Ovary (tissue), 9 donors: Measurements from ENCODE around the gene SLCO6A1. TPM values are rescaled to one million over a fixed set of nuclear protein-coding genes. Genes with fewer than 3 reads are reported as not detected.
"Not testable (repeated sequence)": the region's sequence is repeated elsewhere in the genome, so short reads cannot be mapped to it uniquely, and the experiment has no call there.

ENCODE experiments used
- DNase-seq, 5 donors: peaks; one replicate each; pipeline ENCODE4 v3.0.0-alpha.2; 2019 to 2020
- H3K27ac ChIP-seq, 2 donors: fragments of 200-600 bp; one replicate each; pipeline versions ENCODE4 v1.5.1 to v1.8.0; 2019 to 2022
- H3K27me3 ChIP-seq: fragments of 200-600 bp; one replicate; pipeline ENCODE4 v1.8.0; 2022
- H3K36me3 ChIP-seq: fragments of 200-600 bp; sonication (generic); one replicate; pipeline ENCODE4 v1.5.1; 2019
- H3K4me1 ChIP-seq: one replicate; pipeline ENCODE4 v1.8.1; 2013; ENCODE audit warnings: mild to moderate bottlenecking, moderate library complexity; ENCODE audit not compliant: insufficient read depth
- H3K4me3 ChIP-seq: fragments of 200-600 bp; sonication (generic); one replicate; pipeline ENCODE4 v1.5.1; 2017
- H3K9me3 ChIP-seq, 2 donors: fragments of 200-600 bp in 1 of 2; sonication (generic) in 1 of 2; one replicate each; pipeline versions ENCODE4 v1.5.1 to v1.8.1; 2013 to 2019; ENCODE audit warnings: mild to moderate bottlenecking in 1 of 2, moderate library complexity in 1 of 2
- EP300 ChIP-seq: sonication (generic); formaldehyde crosslinking; IDR thresholded peaks from one replicate; pipeline ENCODE4 v1.6.1; 2017; ENCODE audit warnings: antibody characterized with exemption
- POLR2A ChIP-seq: fragments of 450-650 bp; IDR thresholded peaks from one replicate; pipeline ENCODE4 v1.6.1; 2017; ENCODE audit warnings: antibody characterized with exemption, mild to moderate bottlenecking, moderate library complexity
- WGBS, 3 donors: extraction: QIAGEN DNeasy Blood & Tissue Kit in 1 of 3; methylation state at CpG; one replicate each; pipeline versions ENCODE4 v1.1.5 to v1.1.7; 2013 to 2017; 5-methylcytosine and 5-hydroxymethylcytosine counted together
- intact Hi-C, 4 donors: fragments of 100-400 bp; cut with DNase I; formaldehyde crosslinking; loops; one replicate each; pipeline versions ENCODE4 v1.11.0 to v1.15.1; 2022 to 2023
- polyA plus RNA-seq, 2 donors: library from polyadenylated mRNA; stranded (reverse); fragments of 200-250 nt in 1 of 2; fragments of 350-450 nt in 1 of 2; fragmentation: Illumina TruSeq in 1 of 2; extraction: RNeasy Lipid Tissue Mini Kit (QIAGEN cat#74804) in 1 of 2; gene quantifications; one replicate each; pipeline ENCODE4 v1.2.3, GENCODE V29; 2013 to 2014
- total RNA-seq, 7 donors: library from RNA; depleted of rRNA in 2 of 7; stranded (reverse); fragments of >200 nt in 2 of 7; fragmentation: NEBNext Ultra II Directional in 3 of 7; extraction: Animal tissue kit (Norgen Biotek cat#: 25700) in 3 of 7; gene quantifications; one replicate each; pipeline versions ENCODE4 v1.1.0 to v1.2.4, GENCODE V29; 2016 to 2023
- TF ChIP-seq, protein P1 (sequence below), 3 donors: fragments of 450-650 bp in 2 of 3; fragments of 200-600 bp in 1 of 3; IDR thresholded peaks; one replicate each; pipeline versions ENCODE4 v1.5.1 to v1.8.0; 2016 to 2022; ENCODE audit warnings: antibody characterized with exemption in 3 of 3, mild to moderate bottlenecking in 1 of 3
- donor health status: DM: no; HTN: no; CAD: no; lungs with moderate emphysema.
- donor health status: DM: no; HTN: no; CAD: no.
- donor health status: Bipolar disorder and iron deficiency.
- donor health status: DM: yes; HTN: yes; CAD: no.
- donor health status: DM: no; HTN: no; CAD: no.
- donor health status: DM: yes; HTN: yes; CAD: no.

Gene SLCO6A1
- total and polyA plus RNA-seq, 9 donors, result not detected

DNA sequence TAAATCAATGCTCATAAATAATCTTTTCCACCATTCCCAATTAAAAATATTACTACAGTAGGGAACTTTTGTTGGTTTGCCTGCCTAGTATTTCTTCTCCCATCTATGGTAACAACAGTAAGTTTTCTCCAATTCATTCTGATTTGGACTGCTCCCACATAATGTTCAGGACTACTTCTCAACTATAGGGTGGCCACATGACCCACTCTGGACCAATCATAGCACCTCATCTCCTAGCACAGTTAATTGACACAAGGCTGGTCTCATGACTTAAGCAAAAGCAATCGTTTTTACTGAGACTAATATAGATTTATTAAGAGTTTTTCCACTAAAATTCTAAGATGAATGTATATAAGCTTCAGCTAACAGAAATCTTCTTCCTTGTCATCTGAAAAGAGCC, 28.7 kb upstream of the SLCO6A1 start:
- 48 to 53% (median 49%) methylated on average over 1 of the region's 1 CpG for WGBS, 3 donors

DNA sequence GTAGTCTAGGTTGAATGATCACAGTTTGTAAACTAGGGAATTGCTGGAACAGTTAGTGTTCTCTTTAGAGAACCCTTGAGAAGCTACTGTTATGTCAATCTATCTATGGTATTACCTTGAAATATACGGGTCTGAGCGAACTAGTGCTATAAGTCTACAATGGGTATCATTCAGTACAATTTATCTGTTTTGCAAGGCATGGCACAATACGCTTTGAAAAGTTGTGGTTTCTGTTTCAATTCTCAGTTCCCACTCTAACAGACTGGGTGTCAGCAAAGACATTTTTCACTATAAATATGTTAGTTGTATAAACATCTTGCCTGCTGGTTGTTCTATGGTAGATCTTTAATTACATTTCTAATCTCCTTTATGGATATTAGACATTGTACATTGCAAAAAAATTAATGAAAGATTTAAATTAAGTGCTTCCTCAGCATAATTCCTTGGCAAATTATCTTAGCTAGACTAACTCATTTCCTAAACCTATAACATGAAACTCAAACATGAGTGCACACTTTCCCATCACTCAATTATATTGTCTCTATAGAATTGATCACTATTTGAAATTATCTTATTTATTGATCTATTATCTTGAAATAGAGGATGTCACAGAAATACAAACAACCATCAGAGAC, 24.9 kb upstream of the SLCO6A1 start:
- no peak overlapping the region for H3K4me3 ChIP-seq
- no peak for DNase-seq
- WGBS, 3 donors, result 82 to 87% (median 82%) methylated on average over 3 of the region's 3 CpGs

More for the DNA sequence above, 28.7 kb upstream of the SLCO6A1 start:
- intact Hi-C loops, result no loop called here
- TF ChIP-seq EP300 (no peak), POLR2A (no peak)
- TF ChIP-seq, protein P1, sequence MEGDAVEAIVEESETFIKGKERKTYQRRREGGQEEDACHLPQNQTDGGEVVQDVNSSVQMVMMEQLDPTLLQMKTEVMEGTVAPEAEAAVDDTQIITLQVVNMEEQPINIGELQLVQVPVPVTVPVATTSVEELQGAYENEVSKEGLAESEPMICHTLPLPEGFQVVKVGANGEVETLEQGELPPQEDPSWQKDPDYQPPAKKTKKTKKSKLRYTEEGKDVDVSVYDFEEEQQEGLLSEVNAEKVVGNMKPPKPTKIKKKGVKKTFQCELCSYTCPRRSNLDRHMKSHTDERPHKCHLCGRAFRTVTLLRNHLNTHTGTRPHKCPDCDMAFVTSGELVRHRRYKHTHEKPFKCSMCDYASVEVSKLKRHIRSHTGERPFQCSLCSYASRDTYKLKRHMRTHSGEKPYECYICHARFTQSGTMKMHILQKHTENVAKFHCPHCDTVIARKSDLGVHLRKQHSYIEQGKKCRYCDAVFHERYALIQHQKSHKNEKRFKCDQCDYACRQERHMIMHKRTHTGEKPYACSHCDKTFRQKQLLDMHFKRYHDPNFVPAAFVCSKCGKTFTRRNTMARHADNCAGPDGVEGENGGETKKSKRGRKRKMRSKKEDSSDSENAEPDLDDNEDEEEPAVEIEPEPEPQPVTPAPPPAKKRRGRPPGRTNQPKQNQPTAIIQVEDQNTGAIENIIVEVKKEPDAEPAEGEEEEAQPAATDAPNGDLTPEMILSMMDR (IDR thresholded peaks at IDR 0.05), result no peak
- Histone ChIP-seq H3K4me3 (no peak overlapping the region), H3K27ac (no peak overlapping the region), H3K27me3 (no peaks in the 10 kb centered on the region), H3K4me1 (peaks cover 2% of the 10 kb centered on the region), H3K36me3 (no peaks in the 10 kb centered on the region), H3K9me3 (no peaks in the 10 kb centered on the region)
- no peak for DNase-seq

GRCh38 chr5:102511666-102512065, 12.9 kb upstream of the SLCO6A1 start:
- intact Hi-C loops, result no loop called here
- no peaks in the 10 kb centered on the region for H3K27me3 ChIP-seq
- DNase-seq, result no peak
- no peaks in the 10 kb centered on the region for H3K9me3 ChIP-seq
- H3K4me1 ChIP-seq, result no peaks in the 10 kb centered on the region
- no peaks in the 10 kb centered on the region for H3K36me3 ChIP-seq
- H3K4me3 ChIP-seq, result no peak overlapping the region
- no peak for TF ChIP-seq EP300
- no peak for TF ChIP-seq POLR2A
- TF ChIP-seq, protein P1 (IDR thresholded peaks at IDR 0.05), result no peak
- H3K27ac ChIP-seq, result no peak overlapping the region
- 43 to 46% (median 44%) methylated on average over 4 of the region's 4 CpGs for WGBS, 3 donors

More for the DNA sequence above, 24.9 kb upstream of the SLCO6A1 start:
- Histone ChIP-seq H3K36me3 (no peaks in the 10 kb centered on the region), H3K4me1 (peaks cover 2% of the 10 kb centered on the region), H3K27ac (no peak overlapping the region), H3K27me3 (no peaks in the 10 kb centered on the region), H3K9me3 (no peaks in the 10 kb centered on the region)
- TF ChIP-seq POLR2A (no peak), EP300 (no peak)
- TF ChIP-seq, protein P1 (IDR thresholded peaks at IDR 0.05), result no peak
- intact Hi-C loops, result no loop called here

DNA sequence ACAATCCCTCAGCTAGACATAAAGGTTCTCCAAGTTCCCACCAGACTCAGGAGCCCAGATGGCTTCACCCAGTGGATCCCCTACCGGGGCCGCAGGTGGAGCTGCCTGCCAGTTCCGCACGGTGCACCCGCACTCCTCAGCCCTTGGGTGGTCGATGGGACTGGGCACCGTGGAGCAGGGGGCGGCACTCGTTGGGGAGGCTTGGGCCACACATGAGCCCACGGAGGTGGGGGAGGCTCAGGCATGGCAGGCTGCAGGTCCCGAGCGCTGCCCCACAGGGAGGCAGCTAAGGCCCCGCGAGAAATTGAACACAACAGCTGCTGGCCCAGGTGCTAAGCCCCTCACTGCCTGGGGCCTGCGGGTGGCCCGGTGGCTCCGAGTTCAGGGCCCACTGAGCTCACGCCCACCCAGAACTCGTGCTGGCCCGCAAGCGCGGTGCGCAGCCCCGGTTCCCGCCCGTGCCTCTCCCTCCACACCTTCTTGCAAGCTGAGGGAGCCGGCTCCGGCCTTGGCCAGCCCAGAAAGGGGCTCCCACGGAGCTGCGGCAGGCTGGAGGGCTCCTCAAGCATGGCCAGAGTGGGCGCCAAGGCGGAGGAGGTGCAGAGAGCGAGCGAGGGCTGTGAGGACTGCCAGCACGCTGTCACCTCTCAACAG, 7.4 kb downstream of the SLCO6A1 start:
- WGBS, 3 donors, result 94 to 96% (median 95%) methylated on average over 35 of the region's 35 CpGs
- H3K27ac ChIP-seq, DNase-seq, H3K4me3 ChIP-seq, intact Hi-C loops, H3K9me3 ChIP-seq, H3K36me3 ChIP-seq, H3K4me1 ChIP-seq, H3K27me3 ChIP-seq: not testable (repeated sequence)

DNA sequence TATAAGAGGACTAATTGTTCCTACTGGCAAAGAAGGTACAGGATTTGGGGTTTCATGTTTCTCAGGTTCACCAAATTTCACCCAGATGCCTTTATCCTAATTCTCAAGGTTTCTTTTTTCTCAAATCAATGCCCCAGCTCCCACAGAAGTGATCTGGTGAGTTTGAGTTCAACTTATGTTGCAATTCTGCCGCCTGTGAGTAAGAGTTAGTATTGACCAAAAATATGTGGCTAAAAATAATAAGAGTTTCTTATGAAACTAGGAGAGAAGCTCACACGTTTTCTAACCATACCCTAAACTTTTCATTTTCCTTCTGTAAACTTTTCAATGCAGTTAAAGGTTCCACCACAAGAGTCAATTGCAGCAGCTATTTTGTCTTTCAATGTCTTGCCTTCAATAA, 15.1 kb downstream of the SLCO6A1 start:
- DNase-seq, result no peak
- intact Hi-C loops, result no loop called here
- 55 to 63% (median 57%) methylated on average over 2 of the region's 2 CpGs for WGBS, 3 donors

More for the DNA sequence above, 15.1 kb downstream of the SLCO6A1 start:
- no peaks in the 10 kb centered on the region for H3K4me1 ChIP-seq
- H3K27me3 ChIP-seq, result no peaks in the 10 kb centered on the region
- no peak for TF ChIP-seq EP300
- no peak for TF ChIP-seq POLR2A
- no peak overlapping the region for H3K27ac ChIP-seq
- H3K4me3 ChIP-seq, result no peak overlapping the region
- H3K9me3 ChIP-seq, result no peaks in the 10 kb centered on the region
- H3K36me3 ChIP-seq, result no peaks in the 10 kb centered on the region
